Heart left ventricle (tissue), 13 donors: ENCODE measurements around the gene APEX2.

Experiments
- POLR2A ChIP-seq, 2 donors: fragments of 450-650 bp; IDR thresholded peaks; one replicate each; pipeline ENCODE4 v1.6.1; 2017; ENCODE audit warnings: antibody characterized with exemption in 2 of 2, mild to moderate bottlenecking in 2 of 2, moderate library complexity in 2 of 2
- TF ChIP-seq, protein P1 (sequence below), 12 donors: fragments of 200-600 bp; sonication (generic) in 4 of 12; IDR thresholded peaks; one replicate each; pipeline versions ENCODE4 v1.5.0 to v1.8.0; 2018 to 2022; ENCODE audit warnings: antibody characterized with exemption in 12 of 12, mild to moderate bottlenecking in 5 of 12
- donor health status: ischemic (EF 13 %, LVEDD 7.1; RV severe dilation, severe dysfunction).
- donor health status: DM: no; HTN: yes; CAD: no.
- donor health status: DM: no; HTN: no; CAD: no.
- donor health status: ischemic (EF 25% LVEDD 6.9; RV normal size, moderate dysfunction).
- donor health status: ischemic (EF 25% LVEDD 5.7; RV mildly dilated, moderate dysfunction).
- donor health status: ischemic (EF 35%, LVEDD 5.7; RV mildly dilated, moderate dysfunction).
- donor health status: nonischemic (EF 11% LVEDD 7.7; RV severe dilation, severe dysfunction).
- donor health status: DM: yes; HTN: yes; CAD: no.
- donor health status: PGD.
- donor health status: ischemic (EF 29% LVEDD 5.4; RV normal size, mild dysfunction).
- donor health status: nonischemic (EF 23%, LVEDD 6.1; RV moderate dilation, normal function).

DNA sequence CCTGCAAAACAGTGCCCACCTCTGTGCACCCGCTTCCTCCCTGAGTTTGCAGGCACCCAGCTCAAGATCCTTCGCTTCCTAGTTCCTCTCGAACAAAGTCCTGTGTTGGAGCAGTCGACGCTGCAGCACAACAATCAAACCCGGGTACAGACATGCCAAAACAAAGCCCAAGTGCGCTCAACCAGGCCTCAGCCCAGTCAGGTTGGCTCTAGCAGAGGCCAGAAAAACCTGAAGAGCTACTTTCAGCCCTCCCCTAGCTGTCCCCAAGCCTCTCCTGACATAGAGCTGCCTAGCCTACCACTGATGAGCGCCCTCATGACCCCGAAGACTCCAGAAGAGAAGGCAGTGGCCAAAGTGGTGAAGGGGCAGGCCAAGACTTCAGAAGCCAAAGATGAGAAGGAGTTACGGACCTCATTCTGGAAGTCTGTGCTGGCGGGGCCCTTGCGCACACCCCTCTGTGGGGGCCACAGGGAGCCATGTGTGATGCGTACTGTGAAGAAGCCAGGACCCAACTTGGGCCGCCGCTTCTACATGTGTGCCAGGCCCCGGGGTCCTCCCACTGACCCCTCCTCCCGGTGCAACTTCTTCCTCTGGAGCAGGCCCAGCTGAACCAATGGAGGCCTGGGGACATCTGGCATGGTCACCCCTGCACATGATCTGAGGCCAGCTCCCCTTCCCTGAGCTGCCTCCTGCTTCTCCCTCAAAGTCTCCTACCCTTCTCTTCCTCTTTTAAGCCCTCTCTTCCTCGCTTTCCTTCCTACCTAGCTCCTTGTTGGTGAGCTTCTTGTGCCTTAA lies 6.9 kb downstream of the APEX2 start:
- TF ChIP-seq, protein P1, sequence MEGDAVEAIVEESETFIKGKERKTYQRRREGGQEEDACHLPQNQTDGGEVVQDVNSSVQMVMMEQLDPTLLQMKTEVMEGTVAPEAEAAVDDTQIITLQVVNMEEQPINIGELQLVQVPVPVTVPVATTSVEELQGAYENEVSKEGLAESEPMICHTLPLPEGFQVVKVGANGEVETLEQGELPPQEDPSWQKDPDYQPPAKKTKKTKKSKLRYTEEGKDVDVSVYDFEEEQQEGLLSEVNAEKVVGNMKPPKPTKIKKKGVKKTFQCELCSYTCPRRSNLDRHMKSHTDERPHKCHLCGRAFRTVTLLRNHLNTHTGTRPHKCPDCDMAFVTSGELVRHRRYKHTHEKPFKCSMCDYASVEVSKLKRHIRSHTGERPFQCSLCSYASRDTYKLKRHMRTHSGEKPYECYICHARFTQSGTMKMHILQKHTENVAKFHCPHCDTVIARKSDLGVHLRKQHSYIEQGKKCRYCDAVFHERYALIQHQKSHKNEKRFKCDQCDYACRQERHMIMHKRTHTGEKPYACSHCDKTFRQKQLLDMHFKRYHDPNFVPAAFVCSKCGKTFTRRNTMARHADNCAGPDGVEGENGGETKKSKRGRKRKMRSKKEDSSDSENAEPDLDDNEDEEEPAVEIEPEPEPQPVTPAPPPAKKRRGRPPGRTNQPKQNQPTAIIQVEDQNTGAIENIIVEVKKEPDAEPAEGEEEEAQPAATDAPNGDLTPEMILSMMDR (IDR thresholded peaks at IDR 0.05), result no peak
- TF ChIP-seq POLR2A (IDR thresholded peaks at IDR 0.05), result no peak
